Peyer's patch (tissue), 4 donors: ENCODE data around the gene RPUSD2. TPM values are rescaled to one million over a fixed set of nuclear protein-coding genes. Genes with fewer than 3 reads are reported as not detected.

Experiments
- DNase-seq, 3 donors: peaks; one replicate each; pipeline ENCODE4 v3.0.0-alpha.2; 2017 to 2019
- H3K27ac ChIP-seq, 4 donors: fragments of 200-600 bp; sonication (generic); one replicate each; pipeline ENCODE4 v1.5.1; 2016 to 2019
- H3K27me3 ChIP-seq, 2 donors: fragments of 200-600 bp; sonication (generic); one replicate each; pipeline ENCODE4 v1.5.1; 2019
- H3K36me3 ChIP-seq, 3 donors: fragments of 200-600 bp; sonication (generic); one replicate each; pipeline ENCODE4 v1.5.1; 2016 to 2019
- H3K4me1 ChIP-seq, 4 donors: fragments of 200-600 bp; sonication (generic); one replicate each; pipeline ENCODE4 v1.5.1; 2016 to 2019
- H3K4me3 ChIP-seq, 4 donors: fragments of 200-600 bp; sonication (generic); 1 replicate in 3 of 4; 2 replicates in 1 of 4; pipeline ENCODE4 v1.5.1; 2016 to 2019; ENCODE audit warnings: mild to moderate bottlenecking in 1 of 4
- H3K9me3 ChIP-seq, 4 donors: fragments of 200-600 bp; sonication (generic); one replicate each; pipeline ENCODE4 v1.5.1; 2016 to 2019; ENCODE audit warnings: mild to moderate bottlenecking in 1 of 4
- POLR2A ChIP-seq, 2 donors: fragments of 450-650 bp; IDR thresholded peaks; one replicate each; pipeline ENCODE4 v1.5.1; 2017; ENCODE audit warnings: antibody characterized with exemption in 2 of 2, mild to moderate bottlenecking in 2 of 2, moderate library complexity in 2 of 2
- total RNA-seq, 4 donors: library from RNA; depleted of rRNA; stranded (reverse); fragments of >200 nt; gene quantifications; one replicate each; pipeline ENCODE4 v1.1.0, GENCODE V29; 2016
- TF ChIP-seq, protein P1 (sequence below), 6 experiments: fragments of 450-650 bp in 4 of 6; fragments of 200-600 bp in 2 of 6; sonication (generic) in 1 of 6; IDR thresholded peaks; one replicate each; pipeline ENCODE4 v1.5.1; 2017 to 2019; ENCODE audit warnings: antibody characterized with exemption in 6 of 6, mild to moderate bottlenecking in 3 of 6, moderate library complexity in 1 of 6

Gene RPUSD2
- total RNA-seq, 4 donors from 2014 or later: 4.7 to 21.5 (median 6.8) TPM

DNA sequence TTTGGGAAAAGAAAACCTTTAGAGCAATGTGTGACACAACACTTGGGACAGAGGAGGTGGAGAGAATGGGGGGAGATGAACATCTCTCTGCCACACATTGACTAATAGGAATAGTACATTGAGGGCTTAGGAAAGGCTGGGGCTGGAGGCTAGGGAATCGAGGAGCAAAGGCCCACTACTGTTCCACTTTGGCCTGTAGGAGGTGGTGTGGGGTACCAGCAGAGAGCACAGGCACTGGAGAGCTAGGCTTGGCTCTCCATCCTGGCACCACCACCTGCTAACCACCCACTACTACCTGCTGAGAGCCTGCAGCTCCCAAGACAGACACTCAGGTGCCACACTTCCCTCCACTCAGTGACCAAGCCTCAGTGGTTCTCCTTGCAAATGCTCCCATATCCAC lies 23.6 kb upstream of the RPUSD2 start:
- Histone ChIP-seq H3K36me3 (peaks cover 0 to 30% (median 0%) of the 10 kb centered on the region in 3 donors), H3K4me1 (peaks cover 0 to 11% (median 4%) of the 10 kb centered on the region in 4 donors), H3K27ac (no peak overlapping the region), H3K27me3 (no peaks in the 10 kb centered on the region), H3K9me3 (no peaks in the 10 kb centered on the region), H3K4me3 (no peak overlapping the region)
- no peak for DNase-seq
- TF ChIP-seq, protein P1, sequence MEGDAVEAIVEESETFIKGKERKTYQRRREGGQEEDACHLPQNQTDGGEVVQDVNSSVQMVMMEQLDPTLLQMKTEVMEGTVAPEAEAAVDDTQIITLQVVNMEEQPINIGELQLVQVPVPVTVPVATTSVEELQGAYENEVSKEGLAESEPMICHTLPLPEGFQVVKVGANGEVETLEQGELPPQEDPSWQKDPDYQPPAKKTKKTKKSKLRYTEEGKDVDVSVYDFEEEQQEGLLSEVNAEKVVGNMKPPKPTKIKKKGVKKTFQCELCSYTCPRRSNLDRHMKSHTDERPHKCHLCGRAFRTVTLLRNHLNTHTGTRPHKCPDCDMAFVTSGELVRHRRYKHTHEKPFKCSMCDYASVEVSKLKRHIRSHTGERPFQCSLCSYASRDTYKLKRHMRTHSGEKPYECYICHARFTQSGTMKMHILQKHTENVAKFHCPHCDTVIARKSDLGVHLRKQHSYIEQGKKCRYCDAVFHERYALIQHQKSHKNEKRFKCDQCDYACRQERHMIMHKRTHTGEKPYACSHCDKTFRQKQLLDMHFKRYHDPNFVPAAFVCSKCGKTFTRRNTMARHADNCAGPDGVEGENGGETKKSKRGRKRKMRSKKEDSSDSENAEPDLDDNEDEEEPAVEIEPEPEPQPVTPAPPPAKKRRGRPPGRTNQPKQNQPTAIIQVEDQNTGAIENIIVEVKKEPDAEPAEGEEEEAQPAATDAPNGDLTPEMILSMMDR (IDR thresholded peaks at IDR 0.05): no peak
- no peak for TF ChIP-seq POLR2A (IDR thresholded peaks at IDR 0.05)

DNA sequence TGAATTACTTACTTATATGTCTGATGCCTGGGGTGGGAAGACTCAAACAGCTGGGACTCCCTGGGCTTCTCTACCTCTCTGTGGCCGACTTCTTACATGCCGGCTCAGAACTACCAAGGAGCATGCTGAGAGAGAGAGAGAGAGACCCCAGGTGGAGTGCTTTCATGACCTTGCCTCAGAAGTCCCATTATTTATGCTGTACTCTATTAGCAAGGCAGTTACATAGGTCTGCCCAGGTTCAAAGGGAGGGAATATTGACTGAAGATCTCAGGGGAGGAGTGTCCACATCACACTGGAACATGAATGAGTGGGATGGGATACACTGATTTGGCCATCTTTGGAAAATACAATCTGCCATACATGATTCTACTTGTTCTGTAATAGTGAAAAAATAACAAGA lies 20.5 kb upstream of the RPUSD2 start:
- H3K9me3 ChIP-seq: no peaks in the 10 kb centered on the region
- no peaks in the 10 kb centered on the region for H3K27me3 ChIP-seq
- no peak overlapping the region for H3K27ac ChIP-seq
- H3K36me3 ChIP-seq: peaks cover 0 to 51% (median 0%) of the 10 kb centered on the region in 3 donors
- no peak for TF ChIP-seq POLR2A (IDR thresholded peaks at IDR 0.05)
- TF ChIP-seq, protein P1 (IDR thresholded peaks at IDR 0.05): no peak
- DNase-seq: no peak
- H3K4me1 ChIP-seq: peaks cover 0 to 10% (median 4%) of the 10 kb centered on the region in 4 donors
- H3K4me3 ChIP-seq: no peak overlapping the region

DNA sequence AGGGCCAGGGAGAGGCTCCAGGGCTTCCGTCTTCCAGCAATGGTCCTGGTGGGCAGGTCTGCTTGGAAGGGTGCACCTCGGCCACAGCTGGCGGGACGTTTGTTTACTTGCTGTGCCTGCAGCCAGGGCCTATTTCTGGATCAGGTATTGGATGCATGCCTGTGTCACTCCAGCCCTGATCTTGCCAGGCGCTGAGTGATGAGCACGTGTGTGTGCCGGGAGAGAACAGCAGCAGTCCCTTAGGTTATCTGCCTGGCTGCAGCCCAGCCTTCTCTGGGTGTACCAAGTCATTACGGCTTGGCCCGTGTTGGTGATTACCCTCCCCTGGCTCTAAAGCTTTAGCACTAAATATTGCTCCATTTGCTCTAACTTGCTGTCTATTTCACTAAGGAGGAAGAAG lies 19.2 kb upstream of the RPUSD2 start:
- peaks cover 0 to 7% (median 4%) of the 10 kb centered on the region in 4 donors for H3K4me1 ChIP-seq
- TF ChIP-seq, protein P1 (IDR thresholded peaks at IDR 0.05): no peak
- no peak for TF ChIP-seq POLR2A (IDR thresholded peaks at IDR 0.05)
- H3K27ac ChIP-seq: peak overlapping the region in 1 of 4 donors; percentile 55
- no peaks in the 10 kb centered on the region for H3K9me3 ChIP-seq
- no peak overlapping the region for H3K4me3 ChIP-seq
- DNase-seq: no peak
- peaks cover 0 to 61% (median 0%) of the 10 kb centered on the region in 3 donors for H3K36me3 ChIP-seq
- no peaks in the 10 kb centered on the region for H3K27me3 ChIP-seq

DNA sequence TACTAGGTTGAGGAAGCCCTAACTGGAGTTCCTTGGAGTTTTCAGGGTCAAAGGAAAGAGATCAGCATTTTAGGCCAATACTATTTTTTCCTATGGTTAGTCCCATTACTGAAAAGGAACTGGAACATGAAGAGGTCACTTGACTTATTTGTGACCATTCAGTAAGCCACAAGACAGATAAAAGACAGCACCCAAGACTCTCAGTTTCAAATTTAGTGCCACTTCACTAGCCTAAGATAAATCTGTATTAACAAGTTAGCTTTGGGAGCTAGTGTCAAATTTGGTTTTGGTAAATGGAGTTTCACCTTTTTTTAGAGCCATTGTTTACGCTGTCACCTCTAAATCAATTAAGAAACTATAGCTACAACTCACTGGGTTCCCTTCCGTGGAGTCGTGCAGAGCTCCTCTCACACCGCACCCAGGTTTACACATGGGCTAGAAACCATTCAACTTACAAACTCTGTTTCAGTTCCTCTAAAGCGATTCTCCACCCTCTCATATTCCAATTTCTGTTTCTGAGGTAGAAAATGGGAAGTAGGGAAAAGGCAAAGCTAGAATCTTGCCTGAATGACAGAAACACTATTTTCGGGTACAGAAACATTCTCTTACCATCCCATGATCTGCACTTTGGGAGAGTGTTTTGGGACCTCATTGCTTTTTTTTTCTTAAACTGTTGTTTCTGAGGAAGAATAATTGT lies 18.6 kb upstream of the RPUSD2 start:
- H3K4me1 ChIP-seq: peaks cover 0 to 7% (median 4%) of the 10 kb centered on the region in 4 donors

DNA sequence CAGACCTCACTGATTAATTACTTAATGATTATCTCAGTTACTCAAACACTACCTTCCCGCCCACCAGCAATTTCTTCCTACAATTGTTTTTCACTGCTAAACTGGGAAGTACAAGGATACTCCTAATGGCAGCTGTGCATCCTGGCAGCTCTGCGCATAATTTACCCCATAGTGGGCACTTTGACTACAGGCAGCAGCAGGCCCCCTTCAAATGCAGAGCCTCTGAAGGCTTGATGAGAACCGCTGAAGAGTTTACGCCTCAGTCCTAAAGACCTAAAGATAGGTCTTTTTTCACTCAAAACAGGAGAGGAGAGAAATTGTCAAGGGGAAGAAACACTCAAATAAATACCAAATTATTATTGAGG lies 15.0 kb upstream of the RPUSD2 start:
- peak overlapping the region in 2 of 4 donors; percentile 9 to 73 for H3K27ac ChIP-seq

More for the DNA sequence above, 18.6 kb upstream of the RPUSD2 start:
- peak in 2 of 3 donors; percentile 59 for DNase-seq
- peaks cover 0 to 67% (median 0%) of the 10 kb centered on the region in 3 donors for H3K36me3 ChIP-seq
- peak overlapping the region in 1 of 4 donors; percentile 55 for H3K27ac ChIP-seq
- no peaks in the 10 kb centered on the region for H3K27me3 ChIP-seq
- no peak overlapping the region for H3K4me3 ChIP-seq
- H3K9me3 ChIP-seq: no peaks in the 10 kb centered on the region
- no peak for TF ChIP-seq POLR2A (IDR thresholded peaks at IDR 0.05)
- TF ChIP-seq, protein P1 (IDR thresholded peaks at IDR 0.05): no peak

More for the DNA sequence above, 15.0 kb upstream of the RPUSD2 start:
- no peaks in the 10 kb centered on the region for H3K27me3 ChIP-seq
- TF ChIP-seq POLR2A (IDR thresholded peaks at IDR 0.05): no peak
- TF ChIP-seq, protein P1 (IDR thresholded peaks at IDR 0.05): no peak
- no peak overlapping the region for H3K4me3 ChIP-seq
- peaks cover 0 to 7% (median 4%) of the 10 kb centered on the region in 4 donors for H3K4me1 ChIP-seq
- H3K36me3 ChIP-seq: peaks cover 0 to 65% (median 0%) of the 10 kb centered on the region in 3 donors
- H3K9me3 ChIP-seq: no peaks in the 10 kb centered on the region
- no peak for DNase-seq
